Activated CD8-positive, alpha-beta T cell treated with anti-CD3 and anti-CD28 coated beads for 36 hours (primary cell): Measurements from ENCODE around the gene LRRC8B. TPM values are rescaled to one million over a fixed set of nuclear protein-coding genes. Genes with fewer than 3 reads are reported as not detected.

Source experiments
- ATAC-seq: fragments of 200-7000 bp; cut with Tn5 transposase; one replicate; pipeline ENCODE4 v1.10.0; 2021; ENCODE audit warnings: mild to moderate bottlenecking, moderate library complexity
- CTCF ChIA-PET: fragments of 350-600 bp; sonication (Branson Sonifier 250); formaldehyde crosslinking; loops from one replicate; lab custom pipeline; 2021; ENCODE audit warnings: antibody characterized with exemption; lab: Charles Lee
- POLR2A ChIA-PET: fragments of 350-600 bp; sonication (Branson Sonifier 250); formaldehyde crosslinking; loops from one replicate; lab custom pipeline; 2021; ENCODE audit warnings: antibody characterized with exemption; lab: Charles Lee
- DNase-seq: peaks from one replicate; pipeline ENCODE4 v3.0.0-alpha.2; 2020
- H3K27ac Mint-ChIP-seq: one replicate; pipeline ENCODE4 v1.8.0; 2021; ENCODE audit warnings: mild to moderate bottlenecking, mixed read lengths
- H3K27me3 Mint-ChIP-seq: one replicate; pipeline ENCODE4 v1.8.0; 2021; ENCODE audit warnings: mixed read lengths
- H3K36me3 Mint-ChIP-seq: one replicate; pipeline ENCODE4 v1.8.0; 2021; ENCODE audit warnings: low read depth, mixed read lengths
- H3K4me1 Mint-ChIP-seq: one replicate; pipeline ENCODE4 v1.8.0; 2021; ENCODE audit warnings: low read depth, mixed read lengths
- H3K4me3 Mint-ChIP-seq: one replicate; pipeline ENCODE4 v1.8.0; 2021; ENCODE audit warnings: mild to moderate bottlenecking, moderate library complexity, mixed read lengths
- H3K9me3 Mint-ChIP-seq: one replicate; pipeline ENCODE4 v1.8.0; 2021; ENCODE audit warnings: mixed read lengths
- intact Hi-C: fragments of 100-400 bp; cut with micrococcal nuclease; formaldehyde crosslinking; loops from one replicate; pipeline ENCODE4 v1.10.0; 2022
- total RNA-seq, 2 experiments: library from RNA; stranded (reverse); gene quantifications; one replicate each; pipeline ENCODE4 v1.2.3, GENCODE V29; 2021
- TF ChIP-seq, protein P1 (sequence below): fragments of 200-600 bp; IDR thresholded peaks from one replicate; pipeline ENCODE4 v1.8.0; 2022; ENCODE audit warnings: antibody characterized with exemption, mild to moderate bottlenecking

The LRRC8B gene
- total RNA-seq, 2 experiments from 2014 or later = 24.9 to 31.7 TPM

GRCh38 chr1:89550995-89551394, 26.4 kb downstream of the LRRC8B start:
- H3K4me1 Mint-ChIP-seq = peaks cover 87% of the 10 kb centered on the region

DNA sequence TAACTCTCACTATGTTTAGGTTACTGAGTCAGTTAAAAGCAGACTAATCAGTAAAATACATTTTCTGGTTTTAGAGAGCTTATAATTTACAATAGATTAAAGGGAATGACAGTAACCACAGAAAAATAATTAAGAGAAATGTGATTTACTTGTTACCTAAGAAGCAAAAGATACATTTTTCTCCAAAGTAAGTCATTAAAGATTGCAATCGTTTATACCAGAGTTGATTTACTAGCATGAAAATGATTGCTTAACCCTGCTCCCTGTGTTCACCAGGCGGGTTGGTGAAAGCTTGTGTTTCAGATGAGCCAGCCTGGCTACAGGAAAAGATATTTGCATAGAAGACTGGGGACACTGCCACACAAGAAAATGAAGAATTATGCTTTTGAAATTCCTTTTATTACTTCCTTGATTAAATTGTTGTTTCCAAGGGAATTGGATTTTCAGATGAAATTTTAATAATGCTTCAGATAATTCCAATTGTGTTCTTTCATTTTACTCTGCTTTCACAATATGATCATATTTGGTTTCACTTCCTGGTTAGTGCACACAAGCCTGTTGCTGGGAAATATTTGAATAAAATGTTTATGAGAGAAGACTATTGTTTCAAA, 27.9 kb downstream of the LRRC8B start:
- H3K9me3 Mint-ChIP-seq = peaks cover 4% of the 10 kb centered on the region
- no peak for ATAC-seq
- TF ChIP-seq, protein P1, sequence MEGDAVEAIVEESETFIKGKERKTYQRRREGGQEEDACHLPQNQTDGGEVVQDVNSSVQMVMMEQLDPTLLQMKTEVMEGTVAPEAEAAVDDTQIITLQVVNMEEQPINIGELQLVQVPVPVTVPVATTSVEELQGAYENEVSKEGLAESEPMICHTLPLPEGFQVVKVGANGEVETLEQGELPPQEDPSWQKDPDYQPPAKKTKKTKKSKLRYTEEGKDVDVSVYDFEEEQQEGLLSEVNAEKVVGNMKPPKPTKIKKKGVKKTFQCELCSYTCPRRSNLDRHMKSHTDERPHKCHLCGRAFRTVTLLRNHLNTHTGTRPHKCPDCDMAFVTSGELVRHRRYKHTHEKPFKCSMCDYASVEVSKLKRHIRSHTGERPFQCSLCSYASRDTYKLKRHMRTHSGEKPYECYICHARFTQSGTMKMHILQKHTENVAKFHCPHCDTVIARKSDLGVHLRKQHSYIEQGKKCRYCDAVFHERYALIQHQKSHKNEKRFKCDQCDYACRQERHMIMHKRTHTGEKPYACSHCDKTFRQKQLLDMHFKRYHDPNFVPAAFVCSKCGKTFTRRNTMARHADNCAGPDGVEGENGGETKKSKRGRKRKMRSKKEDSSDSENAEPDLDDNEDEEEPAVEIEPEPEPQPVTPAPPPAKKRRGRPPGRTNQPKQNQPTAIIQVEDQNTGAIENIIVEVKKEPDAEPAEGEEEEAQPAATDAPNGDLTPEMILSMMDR = no peak
- intact Hi-C loops = no loop called here
- ChIA-PET POLR2A (interaction anchor here (1.1 kb wide), 1 partner anchor 50 kb away, joined by 3 read pairs; no protein-coding TSS in a partner anchor), CTCF (interaction anchor here (0.7 to 1.2 kb wide), 2 partner anchors 11 to 70 kb away, joined by 3 read pairs; no protein-coding TSS in a partner anchor)
- peak overlapping the region; percentile 63 for H3K27ac Mint-ChIP-seq
- peaks cover 86% of the 10 kb centered on the region for H3K4me1 Mint-ChIP-seq
- H3K4me3 Mint-ChIP-seq = no peak overlapping the region
- DNase-seq = peak; percentile 26
- peaks cover 73% of the 10 kb centered on the region for H3K36me3 Mint-ChIP-seq
- no peaks in the 10 kb centered on the region for H3K27me3 Mint-ChIP-seq

More at GRCh38 chr1:89550995-89551394, 26.4 kb downstream of the LRRC8B start:
- Mint-ChIP-seq H3K36me3 (peaks cover 64% of the 10 kb centered on the region), H3K27ac (peak overlapping the region; percentile 15), H3K4me3 (no peak overlapping the region), H3K27me3 (no peaks in the 10 kb centered on the region), H3K9me3 (no peaks in the 10 kb centered on the region)
- TF ChIP-seq, protein P1 = no peak
- POLR2A ChIA-PET = interaction anchor here (0.7 kb wide), 1 partner anchor 85 kb away, joined by 3 read pairs; no protein-coding TSS in a partner anchor
- DNase-seq (no peak), ATAC-seq (no peak)
- CTCF ChIA-PET = no interaction called here
- intact Hi-C loops = no loop called here

DNA sequence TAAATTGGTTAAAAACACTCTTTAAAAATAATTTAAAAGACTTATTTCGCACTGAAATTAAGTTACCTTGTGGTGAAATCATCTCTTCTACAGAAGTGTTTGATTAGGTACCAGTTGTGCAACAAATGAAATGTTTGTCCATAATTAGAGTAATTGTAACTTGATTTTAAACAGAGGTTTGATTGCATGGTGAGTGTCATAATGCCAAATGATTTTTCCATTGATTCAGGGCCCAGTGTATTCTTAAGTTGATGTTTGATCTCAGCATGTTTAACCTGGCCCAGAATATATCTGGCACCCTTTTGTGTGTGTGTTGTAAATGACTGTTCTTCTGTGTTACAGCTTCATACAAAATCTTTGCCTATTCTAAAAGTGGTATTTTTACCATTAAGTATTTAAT, 28.5 kb downstream of the LRRC8B start:
- TF ChIP-seq, protein P1 = no peak
- peak overlapping the region; percentile 40 for H3K27ac Mint-ChIP-seq
- H3K4me1 Mint-ChIP-seq = peaks cover 82% of the 10 kb centered on the region
- H3K27me3 Mint-ChIP-seq = no peaks in the 10 kb centered on the region
- POLR2A ChIA-PET = no interaction called here
- intact Hi-C loops = no loop called here
- no peak overlapping the region for H3K4me3 Mint-ChIP-seq
- peaks cover 4% of the 10 kb centered on the region for H3K9me3 Mint-ChIP-seq
- H3K36me3 Mint-ChIP-seq = peaks cover 76% of the 10 kb centered on the region
- no peak for ATAC-seq
- CTCF ChIA-PET = no interaction called here
- no peak for DNase-seq

- DNase-seq (no peak), ATAC-seq (peak; percentile 56)
- H3K4me1 Mint-ChIP-seq = peaks cover 64% of the 10 kb centered on the region
- H3K36me3 Mint-ChIP-seq = peaks cover 75% of the 10 kb centered on the region
- CTCF ChIA-PET = interaction anchor here (1.0 to 1.2 kb wide), 3 partner anchors 9 to 72 kb away, joined by 3 to 4 read pairs (median 3); no protein-coding TSS in a partner anchor
- no peaks in the 10 kb centered on the region for H3K27me3 Mint-ChIP-seq
- POLR2A ChIA-PET = no interaction called here
- TF ChIP-seq, protein P1 = no peak
- intact Hi-C loops = loop anchor here (5.0 kb wide), 1 partner anchor 37 kb away; no protein-coding TSS in a partner anchor
- H3K4me3 Mint-ChIP-seq = no peak overlapping the region
- peak overlapping the region; percentile 43 for H3K27ac Mint-ChIP-seq
- H3K9me3 Mint-ChIP-seq = peaks cover 8% of the 10 kb centered on the region
Measured at GRCh38 chr1:89555550-89555949, 30.9 kb downstream of the LRRC8B start.
